Bronchial epithelial cell (primary cell): ENCODE results near the gene TSC2. TPM values are rescaled to one million over a fixed set of nuclear protein-coding genes. Genes with fewer than 3 reads are reported as not detected.

Experiments used
- DNase-seq: peaks from one replicate; pipeline ENCODE4 v3.0.0-alpha.2; 2010; ENCODE audit warnings: low read depth
- FAIRE-seq: peaks from 2 replicates; lab custom pipeline; 2011; peaks lifted over from hg19 to GRCh38; lab: Jason Lieb, UNC
- H3K27me3 ChIP-seq: 2 replicates; pipeline ENCODE4 v1.5.1; 2011; ENCODE audit warnings: low read length; ENCODE audit not compliant: control insufficient read depth, insufficient read depth
- H3K36me3 ChIP-seq: 2 replicates; pipeline ENCODE4 v1.5.1; 2011; ENCODE audit warnings: low read length; ENCODE audit not compliant: control insufficient read depth, insufficient read depth
- H3K4me3 ChIP-seq: 2 replicates; pipeline ENCODE4 v1.5.1; 2011; ENCODE audit warnings: mild to moderate bottlenecking, low read depth, low read length, control low read depth
- CTCF ChIP-seq: IDR thresholded peaks from 2 replicates; pipeline ENCODE4 v1.5.1; 2011; ENCODE audit warnings: mild to moderate bottlenecking, moderate library complexity, low read length, control low read depth, inconsistent platforms; ENCODE audit not compliant: insufficient read depth, severe bottlenecking
- total RNA-seq: library from RNA; depleted of rRNA; stranded (reverse); fragments of >200 nt; gene quantifications from 2 replicates; pipeline ENCODE4 v1.2.1, GENCODE V29; 2014

TSC2 gene
- total RNA-seq, 1 donor from 2014 or later, result 25.0 TPM

GRCh38 chr16:2090777-2091546, 43.2 kb downstream of the TSC2 start:
- Histone ChIP-seq H3K36me3 (peaks cover 42% of the 10 kb centered on the region), H3K27me3 (no peaks in the 10 kb centered on the region), H3K4me3 (no peak overlapping the region)
- DNase-seq, result peak; percentile 62
- no peak for FAIRE-seq
- peak; percentile 57 for TF ChIP-seq CTCF

- no peak for FAIRE-seq
- H3K4me3 ChIP-seq, result no peak overlapping the region
- no peak for DNase-seq
- H3K27me3 ChIP-seq, result no peaks in the 10 kb centered on the region
- no peak for TF ChIP-seq CTCF
- peaks cover 39% of the 10 kb centered on the region for H3K36me3 ChIP-seq
Measured at GRCh38 chr16:2091547-2092255, 43.9 kb downstream of the TSC2 start.

- Histone ChIP-seq H3K4me3 (no peak overlapping the region), H3K27me3 (no peaks in the 10 kb centered on the region), H3K36me3 (peaks cover 41% of the 10 kb centered on the region)
- FAIRE-seq, result no peak
- TF ChIP-seq CTCF, result no peak
- no peak for DNase-seq
Measured at GRCh38 chr16:2092256-2092620, 44.5 kb downstream of the TSC2 start.

GRCh38 chr16:2092866-2093265, 45.1 kb downstream of the TSC2 start:
- TF ChIP-seq CTCF, result no peak
- Histone ChIP-seq H3K27me3 (no peaks in the 10 kb centered on the region), H3K36me3 (peaks cover 38% of the 10 kb centered on the region), H3K4me3 (no peak overlapping the region)
- no peak for DNase-seq
- FAIRE-seq, result no peak

GRCh38 chr16:2093793-2094192, 46.0 kb downstream of the TSC2 start:
- peaks cover 36% of the 10 kb centered on the region for H3K36me3 ChIP-seq
- DNase-seq (no peak), FAIRE-seq (no peak)
- no peak overlapping the region for H3K4me3 ChIP-seq
- H3K27me3 ChIP-seq, result no peaks in the 10 kb centered on the region
- no peak for TF ChIP-seq CTCF
